IPS DF 6.9 (cell line): Measurements from ENCODE around the gene PRDM12.

Experiments used
- DNase-seq: peaks from one replicate; pipeline ENCODE4 v3.0.0-alpha.2; 2013; ENCODE audit warnings: low read depth, low spot score
- H3K27ac ChIP-seq: one replicate; pipeline ENCODE4 v1.5.1; 2013; ENCODE audit warnings: low read length, control low read depth
- H3K27me3 ChIP-seq: 2 replicates; pipeline ENCODE4 v1.6.1; 2013; ENCODE audit warnings: mild to moderate bottlenecking, low read length; ENCODE audit not compliant: control insufficient read depth, insufficient read depth
- H3K36me3 ChIP-seq: 2 replicates; pipeline ENCODE4 v1.6.1; 2013; ENCODE audit warnings: low read length; ENCODE audit not compliant: control insufficient read depth, insufficient read depth
- H3K4me1 ChIP-seq: 2 replicates; pipeline ENCODE4 v1.6.1; 2013; ENCODE audit warnings: low read length; ENCODE audit not compliant: control insufficient read depth, insufficient read depth
- H3K4me3 ChIP-seq: 2 replicates; pipeline ENCODE4 v1.5.1; 2013; ENCODE audit warnings: mild to moderate bottlenecking, low read length
- H3K9me3 ChIP-seq: 2 replicates; pipeline ENCODE4 v1.6.1; 2013; ENCODE audit warnings: low read length, inconsistent platforms; ENCODE audit not compliant: control insufficient read depth, insufficient read depth
- whole genome bisulfite sequencing: extraction: QIAGEN DNeasy Blood & Tissue Kit; methylation state at CpG from one replicate; pipeline ENCODE4 v1.1.7; 2013; ENCODE audit warnings: mixed read lengths, missing lambda C conversion rate; ENCODE audit not compliant: insufficient read length, insufficient coverage; 5-methylcytosine and 5-hydroxymethylcytosine counted together

Gene PRDM12

DNA sequence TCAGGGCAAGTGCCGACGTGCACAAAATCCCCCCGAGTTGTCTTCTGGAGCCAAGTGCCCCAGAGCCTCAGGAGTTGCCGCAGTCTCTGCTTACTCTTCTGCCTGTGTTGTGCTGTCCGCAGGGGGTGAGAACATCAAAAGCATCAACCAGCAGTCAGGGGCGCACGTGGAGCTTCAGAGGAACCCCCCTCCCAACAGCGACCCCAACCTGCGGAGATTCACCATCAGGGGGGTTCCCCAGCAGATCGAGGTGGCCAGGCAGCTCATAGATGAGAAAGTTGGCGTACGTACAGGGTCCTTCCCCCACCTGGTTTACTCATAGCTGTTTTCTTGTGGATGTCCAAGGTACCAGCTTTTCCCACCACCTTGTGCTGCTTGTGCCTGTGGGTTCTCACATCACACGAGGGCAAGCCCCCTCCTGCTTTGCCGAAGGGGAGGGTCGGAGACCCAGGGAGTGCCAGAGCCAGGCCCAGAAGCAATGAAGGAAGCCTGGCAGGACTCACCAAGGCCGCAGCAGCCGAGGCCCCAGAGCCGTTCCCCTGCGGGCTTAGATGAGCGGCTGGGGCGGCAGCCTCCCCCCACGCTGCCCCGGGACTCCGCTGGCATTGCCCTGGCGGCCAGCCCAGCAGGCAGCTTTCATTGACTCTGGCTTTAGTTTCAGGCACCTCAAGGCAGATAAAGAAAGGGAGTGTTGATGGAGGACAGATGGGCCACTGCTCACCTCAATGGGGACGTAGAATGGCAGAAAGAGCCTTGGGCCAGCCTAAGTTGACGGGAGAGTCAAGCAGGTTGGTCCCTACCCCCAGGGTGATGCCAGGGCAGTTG is 33.7 kb upstream of the PRDM12 start:
- Histone ChIP-seq H3K36me3 (peaks cover 36% of the 10 kb centered on the region), H3K27me3 (no peaks in the 10 kb centered on the region), H3K4me3 (no peak overlapping the region), H3K9me3 (no peaks in the 10 kb centered on the region), H3K4me1 (peaks cover 8% of the 10 kb centered on the region), H3K27ac (no peak overlapping the region)
- no CpG with 5 or more reads among the region's 27 CpGs for WGBS
- no peak for DNase-seq

DNA sequence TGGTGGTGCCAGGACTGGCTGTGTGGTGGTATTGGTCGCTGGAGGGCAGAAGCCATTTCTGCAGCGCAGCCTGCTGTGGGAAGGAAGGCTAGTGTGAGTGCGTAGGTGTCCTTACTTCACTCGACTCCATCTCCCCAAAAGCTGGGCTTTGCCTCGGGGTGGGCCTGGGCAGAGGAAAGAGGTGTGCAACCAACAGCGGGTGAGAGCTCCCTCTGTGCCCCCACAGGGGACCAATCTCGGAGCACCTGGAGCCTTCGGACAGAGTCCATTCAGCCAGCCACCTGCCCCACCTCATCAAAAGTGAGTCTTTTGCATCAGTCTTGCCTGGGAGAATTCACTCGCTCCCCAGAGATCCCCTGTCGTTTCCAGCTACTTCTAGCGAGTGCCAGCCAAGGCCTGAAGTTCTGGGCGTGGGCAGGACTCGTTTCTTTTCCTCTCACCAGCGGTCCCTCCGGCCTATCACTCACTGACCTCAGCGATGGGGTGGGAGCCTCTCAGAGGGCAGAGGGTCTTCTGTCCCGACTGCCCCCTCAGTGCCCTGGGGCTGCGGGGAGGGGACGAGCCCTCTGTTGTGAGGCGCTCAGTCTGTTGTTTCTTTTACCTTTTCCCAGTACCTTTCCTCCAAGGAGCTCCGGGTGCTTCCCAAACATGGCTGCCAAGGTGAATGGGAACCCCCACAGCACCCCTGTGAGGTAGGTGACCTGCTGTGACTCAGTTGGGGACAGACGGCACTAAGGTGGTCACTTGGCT is 32.9 kb upstream of the PRDM12 start:
- Histone ChIP-seq H3K4me1 (peaks cover 8% of the 10 kb centered on the region), H3K27me3 (no peaks in the 10 kb centered on the region), H3K27ac (no peak overlapping the region), H3K9me3 (no peaks in the 10 kb centered on the region), H3K4me3 (no peak overlapping the region), H3K36me3 (peaks cover 37% of the 10 kb centered on the region)
- no peak for DNase-seq
- no CpG with 5 or more reads among the region's 22 CpGs for WGBS

DNA sequence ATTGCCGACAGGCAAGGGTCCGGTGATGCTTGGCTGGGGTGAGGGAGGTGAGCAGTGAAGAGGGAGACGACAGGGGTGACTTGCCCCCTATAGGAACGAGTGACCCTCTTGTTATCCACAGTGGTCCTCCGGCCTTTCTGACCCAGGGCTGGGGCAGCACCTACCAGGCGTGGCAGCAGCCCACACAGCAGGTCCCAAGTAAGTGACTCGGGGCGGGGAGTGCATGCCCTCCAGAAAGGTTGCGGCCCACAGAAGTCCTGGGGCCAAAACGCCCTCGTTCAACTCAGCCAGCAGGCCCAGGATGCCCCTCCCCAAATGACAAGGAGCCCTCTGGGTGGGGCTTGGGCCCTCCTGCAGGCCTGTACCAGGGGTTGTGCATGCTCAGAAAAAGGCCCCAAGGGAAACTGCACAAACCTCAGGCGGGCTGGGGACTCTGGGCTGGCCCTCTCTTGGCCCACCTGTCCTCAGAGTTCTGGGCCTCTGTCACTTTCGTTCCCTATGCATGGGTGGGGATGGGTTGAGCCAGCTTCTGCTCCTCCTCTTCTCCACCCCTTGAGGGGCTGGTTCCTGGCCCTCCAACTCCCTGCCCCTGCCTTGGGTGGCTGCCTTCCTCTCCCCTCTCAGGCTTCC is 32.2 kb upstream of the PRDM12 start:
- Histone ChIP-seq H3K36me3 (peaks cover 34% of the 10 kb centered on the region), H3K4me1 (peaks cover 8% of the 10 kb centered on the region), H3K27me3 (no peaks in the 10 kb centered on the region), H3K4me3 (no peak overlapping the region), H3K9me3 (no peaks in the 10 kb centered on the region), H3K27ac (no peak overlapping the region)
- DNase-seq = no peak
- no CpG with 5 or more reads among the region's 13 CpGs for WGBS

DNA sequence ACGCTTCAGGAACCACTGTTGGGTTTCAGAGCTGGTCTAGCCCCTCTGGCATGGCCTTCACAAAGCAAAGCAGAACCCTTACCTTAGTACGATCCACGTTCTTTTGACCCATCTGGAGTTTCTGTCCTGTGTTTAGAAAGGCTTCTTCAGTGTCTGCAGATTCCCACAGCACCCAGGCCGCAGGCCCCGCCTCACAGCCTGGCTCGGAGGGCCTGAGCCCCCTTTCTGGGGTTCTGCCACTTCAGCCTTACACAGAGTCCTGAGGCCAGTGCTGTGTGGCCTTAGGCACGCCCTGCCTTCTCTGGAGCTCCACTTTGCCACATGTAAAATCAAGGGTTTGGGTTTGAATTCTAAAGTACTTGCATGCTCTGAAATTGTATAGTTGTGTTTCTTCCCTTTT is 31.6 kb upstream of the PRDM12 start:
- Histone ChIP-seq H3K4me3 (no peak overlapping the region), H3K27ac (no peak overlapping the region), H3K36me3 (peaks cover 30% of the 10 kb centered on the region), H3K27me3 (no peaks in the 10 kb centered on the region), H3K4me1 (peaks cover 8% of the 10 kb centered on the region), H3K9me3 (no peaks in the 10 kb centered on the region)
- no CpG with 5 or more reads among the region's 7 CpGs for WGBS
- no peak for DNase-seq

DNA sequence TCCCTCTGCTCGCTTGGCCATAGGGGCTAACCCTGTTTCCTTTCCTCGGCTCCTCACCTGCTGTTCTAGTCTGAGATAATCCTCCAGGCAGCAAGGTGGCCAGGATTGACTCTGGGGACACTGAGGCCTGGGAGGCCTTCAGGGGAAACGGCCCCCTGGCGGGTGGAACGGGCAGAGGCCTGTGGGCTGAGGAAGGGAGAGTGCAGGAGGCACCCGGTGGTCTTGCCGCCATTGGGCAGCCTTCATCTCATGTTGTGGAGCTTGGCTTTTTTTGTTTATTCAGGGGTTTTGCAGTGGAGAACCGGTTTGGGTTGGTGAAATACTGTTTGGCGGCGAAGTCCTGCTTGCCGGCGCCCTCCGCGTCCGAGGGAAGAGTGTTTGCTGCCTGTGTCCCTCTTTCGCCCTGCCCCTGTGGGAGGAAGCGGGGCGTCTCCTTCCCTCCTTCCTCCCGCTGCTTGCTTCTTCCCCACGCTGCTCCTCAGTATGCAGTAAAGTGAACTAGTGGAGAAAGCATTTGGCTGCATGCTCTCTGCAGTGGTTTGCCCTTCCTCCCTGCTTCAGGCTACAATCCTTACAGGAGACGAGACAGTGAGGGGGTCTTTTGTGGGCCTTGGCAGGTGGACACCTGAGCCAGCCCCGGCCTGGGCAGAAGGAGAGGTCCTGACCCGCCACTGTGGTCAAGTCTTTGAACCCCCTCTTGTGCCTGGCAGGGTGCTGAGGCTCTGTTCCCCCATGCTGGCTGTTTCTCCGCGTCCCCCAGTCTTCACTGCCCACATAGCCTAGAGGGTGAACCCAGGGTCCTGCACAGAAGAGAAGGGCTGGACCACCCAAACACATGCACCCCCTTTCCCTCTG is 30.8 kb upstream of the PRDM12 start:
- Histone ChIP-seq H3K27me3 (no peaks in the 10 kb centered on the region), H3K36me3 (peaks cover 30% of the 10 kb centered on the region), H3K4me3 (no peak overlapping the region), H3K27ac (no peak overlapping the region), H3K4me1 (peaks cover 8% of the 10 kb centered on the region), H3K9me3 (no peaks in the 10 kb centered on the region)
- WGBS = no CpG with 5 or more reads among the region's 25 CpGs
- DNase-seq = no peak

DNA sequence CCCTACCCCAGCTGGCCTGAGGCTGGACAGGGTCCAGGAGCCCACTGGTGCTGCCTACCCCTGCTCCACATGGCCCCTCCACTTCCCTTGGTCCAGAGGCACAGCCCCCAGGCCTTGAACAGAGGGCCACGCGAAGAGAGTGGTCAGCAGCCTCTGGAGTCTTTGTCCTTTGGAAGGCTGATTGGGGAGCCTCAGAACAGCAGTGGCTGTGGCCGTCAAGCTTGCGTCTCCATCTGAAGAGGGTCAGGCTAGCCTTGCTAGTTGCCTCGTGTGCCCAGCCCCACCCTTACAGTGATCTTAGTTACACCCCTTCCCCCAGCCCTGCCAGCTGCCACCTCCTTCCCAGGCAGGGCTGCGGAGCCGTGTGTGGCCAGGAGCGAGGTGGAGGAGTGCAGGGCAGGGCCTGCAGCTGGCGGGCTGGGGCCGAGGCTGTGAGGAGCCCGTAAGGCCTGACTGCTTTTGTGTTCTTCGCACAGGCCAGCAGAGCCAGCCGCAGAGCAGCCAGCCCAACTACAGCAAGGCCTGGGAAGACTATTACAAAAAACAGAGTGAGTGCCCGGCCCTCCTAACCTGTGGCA is 30.1 kb upstream of the PRDM12 start:
- Histone ChIP-seq H3K36me3 (peaks cover 30% of the 10 kb centered on the region), H3K4me1 (peaks cover 10% of the 10 kb centered on the region), H3K9me3 (no peaks in the 10 kb centered on the region), H3K4me3 (no peak overlapping the region), H3K27me3 (no peaks in the 10 kb centered on the region), H3K27ac (no peak overlapping the region)
- no CpG with 5 or more reads among the region's 14 CpGs for WGBS
- DNase-seq = no peak

DNA sequence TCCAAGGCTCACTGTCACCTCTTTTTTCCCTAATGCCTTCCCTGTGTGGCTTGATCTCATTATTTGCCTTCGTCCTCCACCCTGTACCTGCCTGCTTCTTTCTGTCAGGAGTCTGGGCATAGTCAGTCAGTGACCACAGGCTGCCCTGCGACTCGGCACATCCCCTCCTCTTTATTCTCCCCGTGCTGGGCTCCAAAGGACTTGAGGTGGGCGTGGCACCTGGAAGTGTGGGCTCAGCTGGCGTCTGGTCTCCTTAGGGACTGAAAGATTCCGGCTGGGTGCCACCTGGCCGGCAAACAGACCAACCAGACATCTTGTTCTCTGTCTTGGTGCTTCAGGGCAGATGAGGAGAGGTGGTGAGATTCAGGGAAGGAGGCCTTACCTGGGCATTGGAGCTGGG is 29.6 kb upstream of the PRDM12 start:
- peaks cover 30% of the 10 kb centered on the region for H3K36me3 ChIP-seq
- H3K9me3 ChIP-seq = no peaks in the 10 kb centered on the region
- no peak for DNase-seq
- H3K4me3 ChIP-seq = no peak overlapping the region
- H3K27me3 ChIP-seq = no peaks in the 10 kb centered on the region
- no peak overlapping the region for H3K27ac ChIP-seq
- no CpG with 5 or more reads among the region's 8 CpGs for WGBS
- peaks cover 7% of the 10 kb centered on the region for H3K4me1 ChIP-seq

DNA sequence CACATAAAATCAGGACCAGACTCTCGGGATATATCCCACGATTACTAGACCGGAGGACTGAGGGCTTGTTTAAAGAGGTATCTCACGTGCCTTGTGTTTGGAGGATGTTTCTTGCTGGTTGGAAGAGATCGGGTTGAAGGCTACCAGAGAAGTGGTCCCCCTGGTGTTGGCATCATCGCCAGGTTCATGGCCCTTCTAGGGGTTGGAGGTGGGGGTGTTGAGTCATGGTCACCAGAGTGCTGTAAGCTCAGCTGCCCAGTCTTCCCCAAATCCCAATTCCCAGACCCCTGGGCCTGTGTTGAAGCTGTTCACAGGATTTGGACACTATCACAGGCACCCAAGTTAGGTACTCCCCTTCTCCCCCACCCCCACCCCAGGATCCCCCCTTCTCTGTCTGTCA is 29.1 kb upstream of the PRDM12 start:
- WGBS = no CpG with 5 or more reads among the region's 6 CpGs

DNA sequence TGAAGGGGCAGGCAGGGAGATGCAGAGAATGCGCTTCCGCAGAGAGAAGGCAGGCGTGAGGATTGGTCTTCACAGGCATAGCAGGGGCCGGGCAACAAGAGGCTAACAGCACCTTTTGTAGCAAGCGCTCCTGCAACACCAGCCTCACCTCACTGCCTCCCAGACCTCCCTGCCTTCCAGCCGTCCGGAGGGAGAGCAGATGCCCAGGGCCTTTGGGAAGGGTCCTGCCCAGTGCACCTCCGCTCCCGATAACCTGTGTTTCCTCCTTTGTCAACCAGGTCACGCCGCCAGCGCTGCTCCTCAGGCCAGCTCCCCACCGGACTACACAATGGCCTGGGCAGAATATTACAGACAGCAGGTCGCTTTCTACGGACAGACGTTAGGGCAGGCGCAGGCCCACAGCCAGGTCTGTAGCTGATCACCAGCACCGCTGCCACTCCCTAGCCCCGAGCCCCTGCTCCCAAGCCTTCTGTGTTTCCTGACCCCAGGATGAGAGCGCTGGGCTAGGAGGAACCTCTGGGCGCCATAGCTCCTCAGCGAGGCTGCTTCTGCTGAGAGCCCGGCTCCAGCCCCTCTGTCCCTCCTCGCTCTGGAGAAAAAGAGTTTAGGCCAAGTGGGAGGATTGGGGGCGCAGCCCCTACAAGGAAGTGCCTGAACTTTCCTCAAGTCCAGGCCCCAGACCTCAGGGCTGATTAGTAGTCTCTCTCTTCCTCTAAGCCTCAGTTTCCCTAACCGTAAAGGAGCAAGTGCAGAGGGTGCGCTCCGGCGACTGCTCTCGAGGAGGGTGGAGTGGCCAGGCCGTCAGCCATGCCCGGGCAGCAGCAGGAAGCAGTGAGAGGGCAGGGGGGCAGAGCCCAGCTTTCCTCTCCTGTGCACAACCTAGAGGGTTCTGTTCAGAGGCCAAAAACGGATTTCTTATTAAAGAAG is 28.4 kb upstream of the PRDM12 start:
- DNase-seq = no peak
- peaks cover 3% of the 10 kb centered on the region for H3K4me1 ChIP-seq
- no peaks in the 10 kb centered on the region for H3K27me3 ChIP-seq
- no peak overlapping the region for H3K4me3 ChIP-seq
- no CpG with 5 or more reads among the region's 33 CpGs for WGBS
- no peak overlapping the region for H3K27ac ChIP-seq
- peaks cover 30% of the 10 kb centered on the region for H3K36me3 ChIP-seq
- no peaks in the 10 kb centered on the region for H3K9me3 ChIP-seq

More for the DNA sequence above, 29.1 kb upstream of the PRDM12 start:
- Histone ChIP-seq H3K9me3 (no peaks in the 10 kb centered on the region), H3K36me3 (peaks cover 30% of the 10 kb centered on the region), H3K27me3 (no peaks in the 10 kb centered on the region), H3K27ac (no peak overlapping the region), H3K4me3 (no peak overlapping the region), H3K4me1 (peaks cover 3% of the 10 kb centered on the region)
- DNase-seq = no peak
